Activated naive CD4-positive, alpha-beta T cell treated with anti-CD3 and anti-CD28 coated beads, Interleukin-2, amount 50 U/mL, for 24 hours (primary cell): ENCODE measurements around the gene USP24.
A peak's percentile ranks its signal among the peaks of the same experiment; 100 is the strongest.

ENCODE experiments used
- H3K27ac Mint-ChIP-seq: one replicate; pipeline ENCODE4 v1.8.0; 2021; ENCODE audit warnings: mild to moderate bottlenecking, mixed read lengths
- H3K27me3 Mint-ChIP-seq: one replicate; pipeline ENCODE4 v1.8.0; 2021; ENCODE audit warnings: mixed read lengths
- H3K36me3 Mint-ChIP-seq: one replicate; pipeline ENCODE4 v1.8.0; 2021; ENCODE audit warnings: mixed read lengths
- H3K4me1 Mint-ChIP-seq: one replicate; pipeline ENCODE4 v1.8.0; 2021; ENCODE audit warnings: mixed read lengths
- H3K4me3 Mint-ChIP-seq: one replicate; pipeline ENCODE4 v1.8.0; 2021; ENCODE audit warnings: mild to moderate bottlenecking, mixed read lengths
- H3K9me3 Mint-ChIP-seq: one replicate; pipeline ENCODE4 v1.8.0; 2021; ENCODE audit warnings: mixed read lengths

The USP24 gene

GRCh38 chr1:55067914-55068313, 147.2 kb downstream of the USP24 start:
- H3K4me3 Mint-ChIP-seq, result no peak overlapping the region
- H3K9me3 Mint-ChIP-seq, result no peaks in the 10 kb centered on the region
- peaks cover 36% of the 10 kb centered on the region for H3K36me3 Mint-ChIP-seq
- peaks cover 5% of the 10 kb centered on the region for H3K4me1 Mint-ChIP-seq
- H3K27ac Mint-ChIP-seq, result no peak overlapping the region
- no peaks in the 10 kb centered on the region for H3K27me3 Mint-ChIP-seq

- Mint-ChIP-seq H3K4me3 (no peak overlapping the region), H3K27me3 (no peaks in the 10 kb centered on the region), H3K9me3 (no peaks in the 10 kb centered on the region), H3K36me3 (peaks cover 32% of the 10 kb centered on the region), H3K4me1 (no peaks in the 10 kb centered on the region), H3K27ac (peak overlapping the region; percentile 53)
These were observed 148.0 kb downstream of the USP24 start for GRCh38 chr1:55067022-55067778.

GRCh38 chr1:55065648-55066047, 149.5 kb downstream of the USP24 start:
- Mint-ChIP-seq H3K36me3 (peaks cover 26% of the 10 kb centered on the region), H3K4me3 (no peak overlapping the region), H3K27ac (no peak overlapping the region), H3K4me1 (no peaks in the 10 kb centered on the region), H3K27me3 (no peaks in the 10 kb centered on the region), H3K9me3 (no peaks in the 10 kb centered on the region)

- no peaks in the 10 kb centered on the region for H3K4me1 Mint-ChIP-seq
- no peak overlapping the region for H3K4me3 Mint-ChIP-seq
- H3K27ac Mint-ChIP-seq, result no peak overlapping the region
- no peaks in the 10 kb centered on the region for H3K27me3 Mint-ChIP-seq
- peaks cover 18% of the 10 kb centered on the region for H3K36me3 Mint-ChIP-seq
- no peaks in the 10 kb centered on the region for H3K9me3 Mint-ChIP-seq
These were observed 150.3 kb downstream of the USP24 start for GRCh38 chr1:55064861-55065263.

GRCh38 chr1:55064071-55064581, 151.0 kb downstream of the USP24 start:
- Mint-ChIP-seq H3K4me3 (no peak overlapping the region), H3K36me3 (peaks cover 14% of the 10 kb centered on the region), H3K27me3 (no peaks in the 10 kb centered on the region), H3K27ac (no peak overlapping the region), H3K9me3 (no peaks in the 10 kb centered on the region), H3K4me1 (no peaks in the 10 kb centered on the region)

- Mint-ChIP-seq H3K4me3 (no peak overlapping the region), H3K9me3 (no peaks in the 10 kb centered on the region), H3K36me3 (peaks cover 9% of the 10 kb centered on the region), H3K27ac (no peak overlapping the region), H3K27me3 (no peaks in the 10 kb centered on the region), H3K4me1 (no peaks in the 10 kb centered on the region)
These were observed 151.6 kb downstream of the USP24 start for GRCh38 chr1:55063577-55063942.

GRCh38 chr1:55062801-55063576, 152.2 kb downstream of the USP24 start:
- peaks cover 7% of the 10 kb centered on the region for H3K36me3 Mint-ChIP-seq
- no peak overlapping the region for H3K4me3 Mint-ChIP-seq
- no peaks in the 10 kb centered on the region for H3K9me3 Mint-ChIP-seq
- no peak overlapping the region for H3K27ac Mint-ChIP-seq
- no peaks in the 10 kb centered on the region for H3K27me3 Mint-ChIP-seq
- H3K4me1 Mint-ChIP-seq, result no peaks in the 10 kb centered on the region

- H3K27ac Mint-ChIP-seq, result no peak overlapping the region
- H3K4me1 Mint-ChIP-seq, result no peaks in the 10 kb centered on the region
- no peak overlapping the region for H3K4me3 Mint-ChIP-seq
- H3K27me3 Mint-ChIP-seq, result no peaks in the 10 kb centered on the region
- H3K36me3 Mint-ChIP-seq, result peaks cover under 1% of the 10 kb centered on the region
- H3K9me3 Mint-ChIP-seq, result no peaks in the 10 kb centered on the region
These were observed 153.3 kb downstream of the USP24 start for GRCh38 chr1:55061706-55062321.

- Mint-ChIP-seq H3K9me3 (no peaks in the 10 kb centered on the region), H3K36me3 (no peaks in the 10 kb centered on the region), H3K4me1 (no peaks in the 10 kb centered on the region), H3K4me3 (no peak overlapping the region), H3K27ac (no peak overlapping the region), H3K27me3 (no peaks in the 10 kb centered on the region)
These were observed 154.0 kb downstream of the USP24 start for GRCh38 chr1:55061000-55061705.

- H3K27ac Mint-ChIP-seq, result no peak overlapping the region
- no peaks in the 10 kb centered on the region for H3K9me3 Mint-ChIP-seq
- no peaks in the 10 kb centered on the region for H3K36me3 Mint-ChIP-seq
- no peaks in the 10 kb centered on the region for H3K27me3 Mint-ChIP-seq
- no peaks in the 10 kb centered on the region for H3K4me1 Mint-ChIP-seq
- H3K4me3 Mint-ChIP-seq, result no peak overlapping the region
These were observed 154.8 kb downstream of the USP24 start for GRCh38 chr1:55060133-55060999.

GRCh38 chr1:55059302-55060132, 155.6 kb downstream of the USP24 start:
- Mint-ChIP-seq H3K27me3 (no peaks in the 10 kb centered on the region), H3K9me3 (no peaks in the 10 kb centered on the region), H3K4me1 (no peaks in the 10 kb centered on the region), H3K27ac (no peak overlapping the region), H3K36me3 (no peaks in the 10 kb centered on the region), H3K4me3 (no peak overlapping the region)

- Mint-ChIP-seq H3K27me3 (no peaks in the 10 kb centered on the region), H3K9me3 (no peaks in the 10 kb centered on the region), H3K4me3 (no peak overlapping the region), H3K27ac (no peak overlapping the region), H3K4me1 (no peaks in the 10 kb centered on the region), H3K36me3 (no peaks in the 10 kb centered on the region)
These were observed 157.2 kb downstream of the USP24 start for GRCh38 chr1:55057956-55058298.

GRCh38 chr1:55057270-55057955, 157.8 kb downstream of the USP24 start:
- no peaks in the 10 kb centered on the region for H3K36me3 Mint-ChIP-seq

GRCh38 chr1:55056632-55056992, 158.6 kb downstream of the USP24 start:
- Mint-ChIP-seq H3K9me3 (no peaks in the 10 kb centered on the region), H3K4me1 (no peaks in the 10 kb centered on the region), H3K36me3 (no peaks in the 10 kb centered on the region), H3K27me3 (no peaks in the 10 kb centered on the region), H3K4me3 (no peak overlapping the region), H3K27ac (no peak overlapping the region)

More at GRCh38 chr1:55057270-55057955, 157.8 kb downstream of the USP24 start:
- Mint-ChIP-seq H3K27ac (no peak overlapping the region), H3K4me1 (no peaks in the 10 kb centered on the region), H3K4me3 (no peak overlapping the region), H3K27me3 (no peaks in the 10 kb centered on the region), H3K9me3 (no peaks in the 10 kb centered on the region)
